Raji (cell line): ENCODE results near the gene ARID4B.

ENCODE experiments used
- POLR2A ChIP-seq: IDR thresholded peaks from 2 replicates; pipeline ENCODE4 v1.6.1; 2011; ENCODE audit warnings: low read depth, low read length, control low read depth; ENCODE audit not compliant: insufficient read depth

Gene ARID4B

DNA sequence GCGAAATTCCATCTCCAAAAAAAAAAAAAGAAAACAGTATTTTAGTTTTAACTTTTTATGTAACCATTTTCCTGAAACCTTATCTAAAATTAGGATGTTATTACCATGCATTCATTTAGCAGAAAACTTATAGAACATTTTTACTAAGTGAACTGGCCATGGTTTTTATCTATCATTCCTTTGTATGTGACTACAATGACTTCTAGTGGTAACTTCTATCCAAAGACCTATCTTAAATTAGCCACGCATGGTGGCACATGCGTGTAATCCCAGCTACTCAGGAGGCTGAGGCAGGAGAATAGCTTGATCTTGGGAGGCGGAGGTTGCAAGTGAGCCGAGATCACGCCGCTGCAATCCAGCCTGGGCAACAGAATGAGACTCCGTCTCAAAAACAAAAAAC, 11.8 kb upstream of the ARID4B start:
- no peak for TF ChIP-seq POLR2A

DNA sequence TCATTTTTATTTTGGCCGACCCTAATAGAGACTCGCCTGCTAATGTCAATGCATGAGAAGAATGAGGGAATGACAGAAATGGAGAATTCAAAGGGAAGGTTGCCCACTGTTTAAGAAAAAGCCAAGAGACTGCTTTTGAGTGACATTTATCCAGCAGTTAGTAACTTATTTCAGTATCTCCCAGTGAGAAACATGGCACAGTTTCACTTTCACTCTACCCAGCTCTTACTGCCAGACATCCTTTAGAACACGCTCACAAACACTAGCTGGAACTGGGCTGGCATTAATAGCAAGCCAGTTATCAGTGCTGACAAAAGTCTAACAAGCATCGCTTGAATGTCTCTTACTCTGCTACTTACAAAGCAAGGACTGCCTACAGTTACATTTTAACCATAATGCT, 8.9 kb upstream of the ARID4B start:
- no peak for TF ChIP-seq POLR2A

GRCh38 chr1:235331401-235331800, 3.4 kb upstream of the ARID4B start:
- no peak for TF ChIP-seq POLR2A

GRCh38 chr1:235330918-235331285, 2.9 kb upstream of the ARID4B start:
- no peak for TF ChIP-seq POLR2A

DNA sequence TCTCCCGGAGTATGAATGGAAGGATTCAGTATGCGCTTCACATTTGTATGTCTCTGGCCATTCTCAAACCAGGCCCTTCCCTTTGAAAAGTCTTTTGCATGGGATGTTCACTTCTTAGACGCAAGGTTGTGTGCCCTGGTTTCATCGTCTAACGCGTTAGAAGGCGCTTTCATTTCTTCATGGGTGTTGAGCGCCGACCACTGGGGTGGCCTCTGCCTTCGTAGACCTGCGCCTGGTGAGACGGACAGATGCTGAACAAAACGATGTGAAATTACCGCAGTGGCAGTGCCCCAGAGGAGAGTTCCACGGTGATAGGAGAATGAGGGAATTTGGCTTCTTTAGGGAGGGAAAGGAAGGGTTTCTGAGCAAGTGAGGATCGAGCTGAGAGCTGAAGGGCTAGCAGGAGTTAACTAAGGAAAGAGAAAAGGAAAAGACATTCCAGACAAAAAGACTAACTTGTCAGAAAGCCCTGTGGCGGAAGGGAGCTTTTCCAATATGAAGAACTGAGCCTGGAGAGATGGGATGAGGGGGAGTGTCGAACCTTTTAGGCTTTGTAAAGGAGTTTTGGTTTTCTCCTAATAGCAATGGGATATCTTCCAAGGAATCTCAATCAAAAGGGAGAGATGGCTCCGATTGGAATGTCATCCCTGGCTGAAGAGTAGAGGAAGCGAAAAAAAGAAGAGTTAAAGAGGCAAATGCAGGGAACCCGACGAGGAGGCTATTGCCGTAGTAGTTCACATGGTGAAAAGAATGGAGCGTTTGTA, 1.3 kb upstream of the ARID4B start:
- no peak for TF ChIP-seq POLR2A

DNA sequence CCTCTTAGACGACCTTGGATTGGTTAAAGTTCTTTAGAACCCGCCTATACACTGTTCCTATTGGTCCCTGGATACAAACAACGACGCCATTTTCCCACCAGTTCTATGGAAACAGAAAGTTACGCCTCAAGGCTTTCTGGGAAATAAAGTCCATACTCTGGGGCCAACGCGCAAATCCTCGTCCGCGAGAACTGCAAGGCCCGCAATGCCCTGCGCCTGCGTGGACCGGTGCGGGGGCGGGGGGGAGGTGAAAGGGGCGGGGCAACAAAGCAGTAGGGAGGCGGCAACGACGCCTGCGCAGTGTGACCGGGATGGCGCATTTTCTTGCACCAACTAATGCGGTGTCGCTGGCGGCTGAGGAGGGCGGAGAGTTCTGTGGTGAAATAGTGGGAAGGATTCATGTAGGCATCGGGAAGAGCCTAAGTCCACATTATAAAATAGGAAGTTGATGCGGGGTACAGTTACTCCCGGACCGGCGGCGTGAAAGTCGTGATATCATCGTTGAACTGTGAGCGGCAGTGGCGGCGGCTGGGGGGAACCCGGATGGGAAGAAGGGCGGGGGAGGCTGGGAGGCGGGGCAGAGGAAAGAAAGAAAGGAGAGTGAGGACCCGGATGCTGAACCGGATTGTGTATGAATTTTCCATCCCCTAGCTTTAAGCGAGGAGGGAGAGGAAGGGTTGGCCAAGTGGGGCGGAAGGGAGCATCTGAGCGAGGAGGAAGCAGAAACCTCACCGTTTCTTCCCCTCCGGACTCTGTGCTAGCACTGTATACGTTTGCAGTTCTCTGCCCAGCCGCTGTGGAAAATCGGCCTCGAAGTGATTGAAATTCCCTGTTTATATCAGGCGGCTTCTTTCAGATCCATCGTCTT, 526 bp upstream of the ARID4B start, which contains the start of gene GGPS1:
TSS of gene GGPS1 (plus strand) at position 300 of the 868 bp plus-strand sequence. CDS start 6,695 bp downstream, outside the sequence.
- peak; percentile 80 for TF ChIP-seq POLR2A

DNA sequence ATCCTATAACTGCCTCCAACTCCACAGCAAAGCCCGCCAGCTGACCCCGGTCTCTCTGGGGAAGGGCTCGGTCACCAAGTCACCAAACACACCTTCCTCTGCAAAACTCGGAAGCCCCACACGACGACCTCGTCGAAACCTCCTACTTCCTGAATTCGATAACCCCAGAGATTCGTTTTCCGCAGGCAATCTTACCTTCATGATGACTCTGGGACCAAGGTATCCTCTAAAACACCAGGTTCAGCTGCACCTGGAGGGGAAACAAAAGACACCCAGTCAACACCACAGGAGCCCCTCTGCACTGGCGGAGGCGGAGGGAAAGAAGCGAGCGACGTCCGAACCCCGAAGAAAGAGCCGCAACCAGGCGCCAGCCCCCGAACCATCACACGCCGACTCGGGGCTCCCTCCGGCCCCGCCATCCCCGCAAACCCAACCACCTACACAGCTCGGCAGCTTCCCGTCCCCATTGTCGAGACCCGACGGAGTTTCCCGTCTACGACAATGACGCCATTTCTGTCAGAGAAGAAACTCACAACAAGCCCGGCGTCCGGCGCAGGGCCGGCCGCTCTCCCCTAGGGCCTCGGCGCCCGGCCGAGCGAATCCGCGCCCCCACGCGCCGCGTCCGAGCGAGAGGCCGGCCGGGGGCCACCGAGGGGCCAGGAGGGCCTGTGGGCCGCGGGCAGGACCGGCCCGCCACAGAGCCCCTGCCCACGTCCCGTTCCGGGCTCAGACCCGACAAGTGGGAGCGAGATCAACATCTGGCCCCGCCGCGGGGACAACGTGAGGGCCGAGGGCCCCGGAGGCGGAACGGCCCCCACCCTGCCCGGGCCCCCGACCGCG, 1.0 kb downstream of the ARID4B start:
- TF ChIP-seq POLR2A = 0 out of 2 replicates have a peak, but pooled peaks have one; percentile 12

DNA sequence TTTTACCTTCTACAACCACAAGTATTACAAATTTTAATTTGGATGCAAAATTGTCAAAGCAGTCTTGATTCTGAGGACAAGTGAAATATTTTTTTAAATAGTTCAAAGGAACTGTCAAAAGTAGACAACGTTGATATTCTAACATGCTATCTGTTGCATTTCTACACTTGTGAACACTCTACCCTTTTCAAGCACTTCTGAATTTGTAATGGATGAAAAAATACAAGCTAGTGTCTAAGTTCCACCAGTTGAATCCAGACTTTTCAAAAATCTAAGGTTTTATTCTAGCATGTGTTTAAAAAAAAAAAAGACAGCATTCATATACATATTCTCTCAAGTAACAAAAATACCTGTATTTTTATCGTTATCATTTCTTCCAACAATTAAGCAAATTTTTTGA, 2.1 kb downstream of the ARID4B start:
- no peak for TF ChIP-seq POLR2A

GRCh38 chr1:235325139-235325538, 2.8 kb downstream of the ARID4B start:
- no peak for TF ChIP-seq POLR2A

DNA sequence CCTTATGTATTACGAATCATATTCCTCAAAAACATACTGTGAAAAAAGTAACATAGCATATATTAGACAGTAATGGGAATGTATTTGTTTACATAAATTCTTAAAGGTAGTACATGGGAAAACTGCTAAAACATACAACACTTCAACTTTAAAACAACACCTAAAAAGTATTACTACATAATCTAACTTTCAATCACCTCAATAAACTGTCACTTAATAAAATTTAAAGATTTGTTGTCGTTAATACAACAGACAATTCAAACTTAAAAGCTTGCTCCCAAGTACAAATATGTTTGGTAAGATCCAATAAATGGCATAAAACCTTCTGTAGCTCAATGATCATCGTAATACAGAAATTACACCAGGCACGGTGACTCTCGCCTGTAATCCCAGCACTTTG, 3.7 kb downstream of the ARID4B start:
- no peak for TF ChIP-seq POLR2A

GRCh38 chr1:235320521-235321179, 7.3 kb downstream of the ARID4B start:
- TF ChIP-seq POLR2A = no peak

GRCh38 chr1:235319255-235319654, 8.7 kb downstream of the ARID4B start:
- TF ChIP-seq POLR2A = no peak

DNA sequence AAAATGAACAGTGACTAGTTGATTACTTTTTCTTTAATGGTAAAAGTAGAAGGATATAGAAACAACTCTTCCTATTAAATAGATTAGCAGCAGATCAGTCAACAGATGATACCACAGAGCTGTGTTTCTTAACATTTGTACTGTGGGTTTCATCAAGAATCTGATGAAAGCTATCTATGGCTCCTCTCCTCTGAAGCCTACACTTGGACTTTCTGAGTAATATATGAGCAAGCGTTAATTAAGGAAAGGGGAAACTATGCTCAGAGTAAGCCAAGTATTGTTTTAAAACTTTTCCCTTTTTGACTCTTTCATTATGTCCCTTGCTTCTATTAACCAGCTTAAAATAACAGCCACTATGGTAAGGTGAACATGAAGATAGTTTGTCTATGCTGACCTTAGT, 10.8 kb downstream of the ARID4B start:
- no peak for TF ChIP-seq POLR2A

DNA sequence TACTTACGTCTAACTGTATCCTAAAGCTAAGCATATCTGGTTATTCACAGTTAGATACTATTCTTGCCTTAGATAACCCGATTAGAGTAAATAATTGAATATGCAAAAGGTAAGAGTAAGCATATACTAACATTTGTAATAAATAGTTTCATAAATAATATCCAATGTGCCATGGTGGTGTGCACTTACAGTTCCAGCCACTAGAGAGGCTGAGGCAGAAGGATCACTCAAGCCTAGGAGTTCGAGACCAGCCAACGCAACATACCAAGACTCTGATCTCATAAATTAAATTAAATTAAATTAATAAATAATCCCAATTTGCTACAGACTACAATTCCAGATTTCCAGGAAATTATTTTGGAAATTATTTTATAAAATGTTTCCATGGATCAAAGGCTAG, 12.2 kb downstream of the ARID4B start:
- no peak for TF ChIP-seq POLR2A

GRCh38 chr1:235315173-235315572, 12.8 kb downstream of the ARID4B start:
- no peak for TF ChIP-seq POLR2A
